ENCODE results near the gene GJA9.

Gene GJA9

DNA sequence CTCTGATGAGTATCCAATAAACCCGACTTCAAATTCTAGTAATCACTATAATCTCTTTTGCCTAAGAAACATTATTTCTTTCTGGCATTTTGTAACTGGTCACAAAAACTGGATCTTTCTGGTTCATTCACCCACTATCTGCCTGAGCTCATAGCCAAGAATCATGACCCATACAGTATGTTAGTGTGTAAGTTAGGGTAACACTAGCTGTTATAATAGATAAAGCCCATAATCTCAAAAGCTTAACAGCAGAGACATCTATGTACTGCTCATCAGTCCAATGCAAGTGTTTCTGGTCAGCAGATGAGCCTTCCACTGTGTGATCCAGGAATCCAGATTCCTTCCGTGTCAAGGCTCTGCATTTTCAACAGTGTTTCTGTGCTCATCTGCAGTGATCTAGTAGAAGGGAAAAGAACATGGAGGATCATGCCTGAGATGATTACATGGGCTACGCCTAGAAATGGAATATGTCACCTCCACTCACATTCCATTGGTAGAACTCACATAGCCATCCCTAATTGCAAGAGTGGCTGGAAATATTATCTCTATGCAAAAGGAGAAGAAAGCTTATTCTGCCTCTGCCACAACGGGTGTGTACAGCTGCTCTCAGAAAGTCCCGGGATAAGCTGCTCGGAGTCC lies 49.5 kb downstream of the GJA9 start:
- no peak for DNase-seq (ENCODE audit: low spot score)

GRCh38 chr1:38829368-38829767 lies 52.0 kb downstream of the GJA9 start:
- no peak for DNase-seq (ENCODE audit: low spot score)

DNA sequence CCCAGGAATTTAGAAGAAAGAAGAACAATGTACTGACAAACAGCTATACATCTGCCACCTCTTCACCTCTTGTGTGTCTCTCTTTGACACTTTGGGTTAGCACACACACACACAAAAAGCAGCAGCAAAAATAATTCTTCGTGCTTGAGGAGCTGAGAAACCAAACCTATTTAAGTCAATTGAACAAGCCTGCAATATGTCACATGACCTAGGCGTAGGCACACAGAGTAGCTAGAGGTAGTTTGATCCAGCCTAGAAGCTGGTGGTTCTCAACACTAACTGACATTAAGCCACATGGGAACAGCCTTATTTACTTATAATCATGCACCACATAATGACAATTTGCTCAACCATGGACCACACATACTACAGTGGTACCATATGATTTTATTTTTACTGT lies 54.1 kb downstream of the GJA9 start:
- DNase-seq (ENCODE audit: low spot score) = no peak

DNA sequence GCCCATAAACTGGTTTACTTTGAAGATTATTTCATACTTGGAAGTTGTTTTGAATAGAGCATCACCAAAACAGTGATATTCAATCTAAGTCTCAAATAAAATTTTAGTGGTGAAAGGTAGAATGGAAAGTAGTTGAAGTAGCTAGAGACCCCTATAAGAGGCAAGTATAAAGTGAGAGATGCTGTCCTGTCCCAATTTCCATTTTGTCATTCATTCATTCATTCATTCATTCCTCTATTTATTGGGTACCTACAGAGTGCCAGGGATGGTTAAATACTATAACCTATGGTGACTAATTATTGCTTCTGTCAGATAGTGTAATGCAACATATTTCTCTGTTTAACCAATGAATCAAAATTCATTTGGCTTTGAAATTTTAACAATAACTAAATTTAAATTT lies 54.5 kb downstream of the GJA9 start:
- DNase-seq (ENCODE audit: low spot score) = no peak

DNA sequence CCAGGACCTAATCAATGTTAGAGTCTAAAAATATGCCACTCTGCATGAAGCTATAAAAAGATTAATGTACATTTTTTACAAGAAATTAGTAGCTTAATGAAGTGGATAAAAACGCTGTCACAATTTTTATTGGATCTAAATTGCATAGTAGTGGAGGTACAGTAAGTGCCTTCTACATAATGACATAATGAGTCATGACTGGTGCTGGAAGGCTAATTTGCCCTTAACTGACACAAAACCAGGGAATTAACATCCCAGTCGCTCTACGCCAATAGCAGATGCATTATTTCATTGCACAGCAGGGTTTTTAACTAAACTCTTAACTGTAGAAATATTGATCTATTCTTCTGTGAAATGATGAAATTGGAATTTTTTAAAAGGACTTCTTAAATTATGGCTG lies 55.1 kb downstream of the GJA9 start:
- no peak for DNase-seq (ENCODE audit: low spot score)

All from kidney capillary endothelial cell (primary cell).